GM19193 (cell line): ENCODE data around the gene SDR39U1.

ENCODE experiments used
- POLR2A ChIP-seq: IDR thresholded peaks from 4 replicates; pipeline ENCODE4 v1.6.1; 2011; ENCODE audit not compliant: insufficient read depth, insufficient read length; ENCODE audit errors: extremely low read depth

SDR39U1 gene

DNA sequence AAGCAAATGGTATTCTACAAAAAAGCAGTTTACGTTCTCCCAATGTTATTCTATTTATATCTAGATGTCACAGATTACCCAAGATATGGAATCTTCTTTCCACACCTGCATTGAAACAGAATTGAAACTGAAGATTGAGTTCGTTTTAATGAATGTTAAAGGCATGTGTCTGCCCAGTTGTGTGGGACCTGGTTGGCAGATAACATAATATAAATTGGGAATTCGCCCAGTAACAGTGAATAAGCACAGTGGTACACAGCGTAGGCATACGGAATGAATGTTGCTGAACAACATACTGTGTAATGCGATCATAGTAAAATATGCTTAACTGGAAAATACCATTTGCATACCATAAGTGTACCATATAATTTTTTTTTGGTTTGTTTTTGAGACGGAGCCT lies 8.5 kb downstream of the SDR39U1 start:
- no peak for TF ChIP-seq POLR2A

DNA sequence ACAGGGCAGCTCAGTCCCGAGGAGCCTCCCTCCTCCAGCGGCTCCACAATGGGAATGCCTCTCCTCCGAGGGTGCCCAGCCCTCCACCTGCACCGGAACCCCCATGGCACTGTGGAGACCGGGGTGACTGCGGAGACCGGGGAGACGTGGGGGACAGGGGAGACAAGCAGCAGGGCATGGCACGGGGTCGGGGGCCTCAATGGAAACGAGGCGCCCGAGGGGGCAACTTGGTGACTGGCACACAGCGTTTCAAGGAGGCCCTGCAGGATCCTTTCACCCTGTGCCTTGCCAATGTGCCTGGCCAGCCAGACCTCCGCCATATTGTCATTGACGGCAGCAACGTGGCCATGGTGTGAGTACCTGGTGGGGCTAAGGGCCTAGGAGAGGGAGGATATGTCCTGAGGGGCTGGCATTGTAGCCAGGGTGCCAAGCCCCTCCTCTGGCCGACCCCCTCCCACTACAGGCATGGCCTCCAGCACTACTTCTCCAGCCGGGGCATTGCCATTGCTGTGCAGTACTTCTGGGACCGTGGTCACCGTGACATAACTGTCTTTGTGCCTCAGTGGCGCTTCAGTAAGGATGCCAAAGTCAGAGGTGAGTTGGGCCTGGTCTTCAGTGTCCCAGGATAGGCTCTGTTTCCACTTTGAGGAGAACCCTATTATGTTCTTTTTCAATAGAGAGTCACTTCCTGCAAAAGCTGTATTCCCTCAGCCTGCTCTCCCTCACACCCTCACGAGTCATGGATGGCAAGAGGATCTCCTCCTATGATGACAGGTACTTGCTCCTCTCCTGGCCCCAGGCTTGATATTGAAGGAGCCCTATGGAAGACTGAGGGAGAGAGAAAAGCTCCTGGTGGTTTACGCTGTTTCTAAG lies 10.1 kb downstream of the SDR39U1 start:
- peak; percentile 15 for TF ChIP-seq POLR2A

DNA sequence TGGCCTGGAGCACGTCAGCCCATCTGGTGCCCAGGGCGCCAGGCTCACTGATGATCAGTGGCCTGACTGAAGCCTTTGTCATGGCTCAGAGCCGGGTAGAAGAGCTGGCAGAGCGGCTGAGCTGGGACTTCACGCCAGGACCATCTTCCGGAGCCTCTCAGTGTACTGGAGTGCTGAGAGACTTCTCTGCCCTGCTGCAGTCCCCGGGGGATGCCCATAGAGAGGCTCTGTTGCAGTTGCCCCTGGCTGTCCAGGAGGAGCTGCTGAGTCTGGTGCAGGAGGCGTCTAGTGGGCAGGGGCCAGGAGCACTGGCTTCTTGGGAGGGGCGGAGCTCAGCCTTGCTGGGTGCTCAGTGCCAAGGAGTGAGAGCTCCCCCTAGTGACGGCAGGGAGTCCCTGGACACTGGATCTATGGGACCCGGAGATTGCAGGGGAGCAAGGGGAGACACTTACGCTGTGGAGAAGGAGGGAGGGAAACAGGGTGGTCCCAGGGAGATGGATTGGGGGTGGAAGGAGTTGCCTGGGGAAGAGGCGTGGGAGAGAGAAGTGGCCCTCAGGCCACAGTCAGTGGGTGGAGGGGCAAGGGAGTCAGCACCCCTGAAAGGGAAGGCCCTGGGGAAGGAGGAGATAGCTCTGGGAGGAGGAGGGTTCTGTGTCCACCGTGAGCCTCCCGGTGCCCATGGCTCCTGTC lies 10.9 kb downstream of the SDR39U1 start:
- no peak for TF ChIP-seq POLR2A

DNA sequence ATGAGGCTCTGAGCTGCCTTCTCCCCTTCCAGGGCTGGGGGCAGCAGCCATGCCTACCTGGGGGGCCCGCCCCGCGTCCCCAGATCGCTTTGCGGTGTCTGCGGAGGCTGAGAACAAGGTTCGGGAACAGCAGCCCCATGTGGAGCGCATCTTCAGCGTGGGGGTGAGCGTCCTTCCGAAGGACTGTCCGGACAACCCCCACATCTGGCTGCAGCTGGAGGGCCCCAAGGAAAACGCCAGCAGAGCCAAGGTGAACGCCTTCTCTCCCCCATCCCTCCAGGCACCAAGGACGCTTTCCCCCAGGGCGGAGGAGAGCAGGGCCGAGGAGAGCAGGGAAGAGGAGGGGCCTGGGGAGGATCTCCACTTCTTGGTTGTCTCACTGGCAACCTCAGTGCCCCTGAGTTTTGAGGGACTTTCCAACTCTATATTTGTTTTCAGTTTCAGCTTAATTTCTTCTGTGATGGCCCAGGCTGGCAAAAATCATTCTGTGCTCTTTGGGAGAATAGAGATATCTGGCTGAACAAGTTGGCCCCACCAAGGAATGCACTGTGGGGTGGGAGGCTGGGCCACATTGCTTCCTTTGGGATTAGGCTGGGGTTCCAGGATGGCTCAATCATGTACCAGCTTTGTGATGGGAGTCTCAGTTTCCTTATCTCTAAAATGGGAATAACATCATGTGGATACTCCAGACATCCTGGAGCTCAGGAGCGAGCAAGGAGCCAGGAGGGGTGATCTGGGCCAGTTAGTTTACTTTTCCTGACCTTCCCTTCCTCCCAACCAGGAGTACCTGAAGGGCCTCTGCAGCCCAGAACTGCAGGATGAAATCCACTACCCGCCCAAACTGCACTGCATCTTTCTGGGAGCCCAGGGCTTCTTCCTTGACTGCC lies 11.7 kb downstream of the SDR39U1 start:
- no peak for TF ChIP-seq POLR2A

DNA sequence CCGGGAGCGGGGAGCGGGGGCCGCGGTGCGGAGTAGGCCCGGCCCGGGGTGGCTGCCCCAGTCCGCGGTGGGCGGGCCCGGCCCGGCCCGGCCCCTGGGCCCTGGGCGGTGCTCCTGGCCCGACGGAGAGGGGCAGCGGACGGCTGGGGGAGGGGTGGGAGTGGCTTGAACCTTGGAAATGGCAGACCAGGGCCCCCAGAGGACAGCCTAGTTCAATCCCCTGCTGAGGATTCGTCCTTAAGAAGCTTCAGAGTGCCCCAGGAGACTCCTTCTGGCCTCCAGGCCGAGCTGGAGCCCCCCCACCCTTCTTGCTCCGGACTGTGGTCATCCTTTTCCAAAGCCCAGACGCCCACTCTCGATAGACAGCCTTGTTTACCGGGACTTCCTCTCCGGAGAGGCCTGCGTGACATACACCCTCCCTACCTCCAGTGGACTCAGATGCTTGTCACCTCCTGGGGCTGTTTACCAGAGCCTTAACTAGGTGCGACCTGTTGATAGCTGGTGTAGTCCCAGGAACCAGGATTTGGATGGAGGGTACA lies 12.4 kb downstream of the SDR39U1 start:
- TF ChIP-seq POLR2A, result no peak

DNA sequence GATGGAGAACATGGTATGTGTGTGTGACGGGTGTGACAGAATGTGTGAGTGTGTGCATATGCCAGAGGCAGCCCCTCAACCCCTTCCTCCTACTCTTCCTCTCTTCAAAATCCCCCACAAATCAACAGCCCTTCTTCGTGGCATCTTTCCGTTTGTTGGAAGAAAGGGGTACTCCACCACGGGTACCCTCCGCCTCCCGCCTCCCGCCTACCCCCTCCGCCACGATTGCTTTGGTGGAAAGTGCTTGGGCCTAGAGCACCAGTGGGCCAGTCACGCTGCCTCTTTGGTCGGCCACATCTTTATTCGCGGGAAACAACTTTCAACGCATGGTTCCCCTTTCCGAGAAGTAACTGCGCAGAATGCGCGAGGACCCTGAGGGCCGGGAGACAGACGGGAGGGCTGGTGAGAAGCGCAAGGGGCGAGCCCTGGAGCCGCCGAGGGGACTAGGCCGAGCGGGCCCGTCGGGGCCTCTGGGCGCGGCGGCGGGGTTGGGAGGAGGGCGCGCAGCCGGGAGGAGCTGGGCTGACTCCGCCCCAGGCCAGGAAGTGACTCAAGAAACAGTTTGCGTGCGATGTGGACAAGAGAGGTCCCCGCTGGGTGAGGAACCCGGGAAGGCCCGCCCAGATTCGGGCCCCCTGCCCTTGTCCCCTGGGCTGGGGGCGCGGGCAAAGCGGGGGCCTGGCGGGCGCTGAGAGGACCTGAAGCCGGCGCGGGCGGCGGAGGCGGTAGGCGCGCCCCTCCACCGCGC lies 13.0 kb downstream of the SDR39U1 start, which contains the start of the genes CBLN3 and KHNYN:
TSS of gene CBLN3 (minus strand) at position 274 of the 748 bp plus-strand sequence. CDS start 614 bp downstream, outside the sequence.
TSS of gene KHNYN (plus strand) at position 560 of the 748 bp plus-strand sequence. CDS start 777 bp downstream, outside the sequence.
- peak; percentile 95 for TF ChIP-seq POLR2A

DNA sequence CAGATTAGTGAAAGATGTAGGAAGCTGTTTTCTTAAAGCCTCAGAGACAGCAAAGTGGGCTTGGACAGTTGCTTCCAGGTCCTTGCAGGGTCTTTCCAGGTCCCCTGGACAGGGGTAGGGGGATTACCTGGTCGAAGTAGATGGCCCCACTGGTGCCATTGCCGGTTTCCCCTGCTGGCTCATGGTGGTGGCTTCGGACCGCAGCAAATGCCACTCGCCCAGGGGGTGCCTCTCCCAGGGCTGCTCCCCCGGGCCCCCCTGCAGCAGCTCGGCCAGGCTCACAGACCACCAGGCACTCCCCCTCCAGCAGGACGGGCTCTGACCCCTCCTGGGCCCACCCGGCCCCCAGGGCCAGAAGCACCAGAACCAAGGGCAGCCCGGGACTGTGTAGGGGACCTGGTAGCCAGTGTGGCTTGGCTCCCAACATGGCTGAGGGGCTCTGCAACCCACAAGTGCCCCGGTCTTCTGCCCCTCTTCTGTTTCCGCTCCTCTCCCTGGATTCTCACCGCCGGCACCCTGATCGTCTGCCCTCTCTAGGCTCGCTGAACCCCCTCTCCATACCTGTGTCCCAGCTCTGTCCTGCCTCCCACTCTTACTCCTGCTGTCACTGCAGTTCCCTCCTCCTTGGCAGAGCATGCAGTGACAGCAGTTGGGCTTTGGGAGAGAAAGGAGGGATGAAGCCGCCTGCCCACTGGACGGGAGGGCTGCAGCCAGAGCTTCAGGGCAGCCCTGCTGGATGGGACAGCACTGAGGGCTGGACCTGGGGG lies 13.8 kb downstream of the SDR39U1 start:
- TF ChIP-seq POLR2A, result no peak

DNA sequence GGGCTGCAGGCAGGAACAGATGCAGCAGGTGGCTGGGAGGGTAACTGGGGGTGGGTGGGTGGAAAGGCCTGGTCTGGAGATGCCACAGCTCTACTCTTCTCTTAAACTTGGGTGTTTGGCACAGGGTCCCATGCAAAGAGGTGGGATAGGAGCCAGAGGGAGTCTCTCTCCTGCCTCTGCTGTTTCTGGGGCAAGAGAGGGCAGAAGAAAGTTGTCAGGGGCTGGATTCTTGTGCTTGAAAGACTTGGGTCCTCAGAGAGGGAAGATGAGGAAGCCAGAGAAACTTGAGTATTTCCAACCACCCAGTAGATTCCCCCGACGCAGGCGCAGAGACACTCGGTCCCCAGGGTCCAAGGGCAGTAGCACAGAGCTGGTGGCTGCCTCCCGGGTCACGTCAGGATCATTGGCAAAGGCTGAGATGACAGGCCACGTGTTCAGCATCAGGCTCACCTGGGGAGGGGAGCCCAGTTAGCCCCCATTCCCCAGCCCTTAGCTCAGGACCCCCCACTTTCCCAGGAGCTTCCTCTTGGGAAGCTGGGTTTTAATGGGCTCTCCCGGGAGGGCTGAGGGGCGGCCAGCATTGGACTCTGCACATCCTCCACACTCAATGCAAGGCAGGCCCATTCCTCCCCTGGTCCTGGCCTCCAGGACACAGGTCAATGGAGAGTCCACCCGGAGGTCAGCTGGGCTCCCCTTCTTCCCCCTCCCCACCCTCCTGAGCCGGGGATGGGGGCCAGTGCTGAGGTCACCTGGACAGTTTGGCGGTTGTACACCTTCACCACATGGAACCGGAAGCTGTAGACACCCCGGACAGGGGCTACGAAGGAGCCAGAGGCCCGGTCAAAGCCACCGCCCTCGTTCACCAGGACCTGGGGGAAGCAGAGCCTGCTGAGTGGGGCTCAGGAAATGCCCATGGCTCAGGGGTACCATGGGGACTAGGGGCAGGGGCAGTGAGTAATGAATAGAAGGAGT lies 14.8 kb downstream of the SDR39U1 start:
- TF ChIP-seq POLR2A, result no peak

DNA sequence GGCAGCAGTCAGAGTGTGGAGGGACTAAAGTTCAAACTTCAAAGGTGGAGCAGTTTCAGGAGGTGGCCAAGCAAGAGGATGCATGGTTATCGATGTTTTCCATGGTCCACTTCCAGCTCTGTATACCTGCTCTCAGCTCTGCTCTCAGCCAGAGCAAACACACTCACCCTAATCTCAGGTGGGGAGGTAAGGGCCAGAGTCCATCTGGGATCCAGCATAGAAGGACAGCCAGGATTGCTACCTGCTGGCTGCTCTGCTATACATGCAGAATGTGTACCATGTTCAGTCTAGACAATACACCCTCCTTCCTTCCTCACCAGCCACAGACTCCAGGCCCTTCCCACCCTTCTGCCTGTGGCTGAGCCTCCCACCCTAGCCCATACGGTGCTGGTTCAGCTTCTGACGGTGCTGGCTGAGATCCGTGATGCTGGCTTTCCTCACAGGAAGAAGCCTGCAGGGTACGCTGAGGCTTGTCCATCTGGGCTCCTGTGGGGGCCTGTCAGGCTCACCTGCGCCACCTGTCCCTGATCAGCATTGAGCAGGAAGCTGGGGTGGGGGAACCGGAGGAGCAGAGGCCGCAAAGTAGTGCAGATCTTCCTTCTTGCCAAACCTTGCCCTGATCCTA lies 15.6 kb downstream of the SDR39U1 start:
- TF ChIP-seq POLR2A, result no peak

DNA sequence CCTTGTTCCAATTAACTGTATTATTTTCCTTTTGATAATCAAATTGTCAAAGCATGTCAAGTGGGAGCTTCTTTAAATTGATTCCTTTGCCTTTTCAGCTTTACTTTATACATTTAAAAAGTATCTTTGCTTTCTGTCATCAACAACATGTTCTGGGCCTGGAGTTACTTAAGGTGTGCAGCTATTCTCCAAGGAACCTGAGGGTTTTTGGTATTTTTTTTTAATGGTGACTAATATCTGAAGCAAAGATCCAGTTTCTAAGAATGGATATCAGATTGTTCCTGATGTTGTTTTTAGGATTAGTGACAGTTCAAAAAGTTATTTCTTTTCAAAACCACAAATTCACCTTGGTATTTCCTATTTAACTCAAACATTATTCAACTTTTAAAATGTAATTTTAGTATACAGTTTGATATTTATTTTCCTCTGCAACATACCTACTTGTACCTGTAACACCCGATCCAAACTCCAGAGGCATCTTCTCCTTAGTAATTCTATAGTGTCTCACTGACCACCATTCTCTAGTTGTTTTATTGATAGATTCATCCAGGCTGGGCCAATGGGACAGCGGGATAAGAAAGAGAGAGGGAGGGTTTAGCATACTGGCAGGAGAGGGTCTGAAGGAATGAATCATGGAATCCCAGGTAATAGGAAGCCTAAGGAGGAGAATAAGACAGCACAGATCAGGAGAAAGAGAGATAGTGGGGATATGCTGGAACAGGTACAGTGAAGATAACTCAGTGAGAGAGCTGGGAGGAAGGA lies 16.2 kb downstream of the SDR39U1 start:
- no peak for TF ChIP-seq POLR2A

DNA sequence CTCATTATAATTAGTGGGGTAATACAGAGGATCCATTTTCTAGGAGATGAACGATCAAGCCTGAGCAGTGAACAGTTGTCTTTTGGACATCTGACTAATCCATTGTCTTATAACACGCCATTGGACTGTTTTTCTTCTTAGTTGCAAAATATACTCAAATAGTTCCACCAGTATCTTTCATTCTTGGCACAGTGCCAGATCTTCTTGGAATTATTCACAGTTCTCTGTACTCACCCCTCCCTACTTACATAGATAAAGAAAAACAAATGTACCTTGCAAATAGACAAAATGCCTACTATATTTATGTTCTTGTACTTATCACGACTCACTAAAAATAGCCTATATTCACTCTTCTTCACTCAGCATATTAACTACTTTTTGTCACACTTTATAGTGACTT lies 16.9 kb downstream of the SDR39U1 start:
- TF ChIP-seq POLR2A, result no peak
